HepG2 (cell line): Measurements from ENCODE around the gene TOM1L2.

Experiments used
- EZH2 ChIP-seq: conservative IDR thresholded peaks from 2 replicates; pipeline ENCODE4 v1.6.1; 2012; ENCODE audit warnings: mild to moderate bottlenecking, low read depth, low read length, moderate library complexity
- MEIS1 ChIP-seq: sonication (generic); formaldehyde crosslinking; IDR thresholded peaks from 2 replicates; pipeline ENCODE4 v1.9.0; 2021; ENCODE audit warnings: mild to moderate bottlenecking, missing genetic modification reagents, moderate library complexity, borderline replicate concordance
- MTF1 ChIP-seq: sonication (generic); formaldehyde crosslinking; IDR thresholded peaks from 2 replicates; pipeline ENCODE4 v1.5.0; 2020; ENCODE audit warnings: missing genetic modification reagents
- TAF1 ChIP-seq: sonication (generic); formaldehyde crosslinking; IDR thresholded peaks from 2 replicates; pipeline ENCODE4 v1.4.0; 2020; ENCODE audit warnings: missing genetic modification reagents
- TCF7 ChIP-seq: sonication (generic); IDR thresholded peaks from 2 replicates; pipeline ENCODE4 v1.6.1; 2016; ENCODE audit warnings: antibody characterized with exemption, low read depth
- ZNF142 ChIP-seq: sonication (generic); formaldehyde crosslinking; IDR thresholded peaks from 2 replicates; pipeline ENCODE4 v1.4.0; 2020; ENCODE audit warnings: missing genetic modification reagents
- ZSCAN22 ChIP-seq: sonication (generic); formaldehyde crosslinking; IDR thresholded peaks from 2 replicates; pipeline ENCODE4 v1.4.0; 2020; ENCODE audit warnings: mild to moderate bottlenecking, missing genetic modification reagents

GRCh38 chr17:17844079-17844478 is 128.1 kb downstream of the TOM1L2 start:
- TF ChIP-seq TCF7 = no peak
- TF ChIP-seq MEIS1 (CRISPR knock-in tag) = no peak
- TF ChIP-seq MTF1 (CRISPR knock-in tag) = no peak
- no peak for TF ChIP-seq ZNF142 (CRISPR knock-in tag)
- no peak for TF ChIP-seq TAF1 (CRISPR knock-in tag)
- TF ChIP-seq ZSCAN22 (CRISPR knock-in tag) = no peak
- no peak for TF ChIP-seq EZH2
